ENCODE data around the gene SNX19.
A peak's percentile ranks its signal among the peaks of the same experiment; 100 is the strongest.
"Not testable (repeated sequence)": the region's sequence is repeated elsewhere in the genome, so short reads cannot be mapped to it uniquely, and the experiment has no call there.

SNX19 gene, protein sequence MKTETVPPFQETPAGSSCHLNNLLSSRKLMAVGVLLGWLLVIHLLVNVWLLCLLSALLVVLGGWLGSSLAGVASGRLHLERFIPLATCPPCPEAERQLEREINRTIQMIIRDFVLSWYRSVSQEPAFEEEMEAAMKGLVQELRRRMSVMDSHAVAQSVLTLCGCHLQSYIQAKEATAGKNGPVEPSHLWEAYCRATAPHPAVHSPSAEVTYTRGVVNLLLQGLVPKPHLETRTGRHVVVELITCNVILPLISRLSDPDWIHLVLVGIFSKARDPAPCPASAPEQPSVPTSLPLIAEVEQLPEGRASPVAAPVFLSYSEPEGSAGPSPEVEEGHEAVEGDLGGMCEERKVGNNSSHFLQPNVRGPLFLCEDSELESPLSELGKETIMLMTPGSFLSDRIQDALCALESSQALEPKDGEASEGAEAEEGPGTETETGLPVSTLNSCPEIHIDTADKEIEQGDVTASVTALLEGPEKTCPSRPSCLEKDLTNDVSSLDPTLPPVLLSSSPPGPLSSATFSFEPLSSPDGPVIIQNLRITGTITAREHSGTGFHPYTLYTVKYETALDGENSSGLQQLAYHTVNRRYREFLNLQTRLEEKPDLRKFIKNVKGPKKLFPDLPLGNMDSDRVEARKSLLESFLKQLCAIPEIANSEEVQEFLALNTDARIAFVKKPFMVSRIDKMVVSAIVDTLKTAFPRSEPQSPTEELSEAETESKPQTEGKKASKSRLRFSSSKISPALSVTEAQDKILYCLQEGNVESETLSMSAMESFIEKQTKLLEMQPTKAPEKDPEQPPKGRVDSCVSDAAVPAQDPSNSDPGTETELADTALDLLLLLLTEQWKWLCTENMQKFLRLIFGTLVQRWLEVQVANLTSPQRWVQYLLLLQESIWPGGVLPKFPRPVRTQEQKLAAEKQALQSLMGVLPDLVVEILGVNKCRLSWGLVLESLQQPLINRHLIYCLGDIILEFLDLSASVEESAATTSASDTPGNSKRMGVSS

DNA sequence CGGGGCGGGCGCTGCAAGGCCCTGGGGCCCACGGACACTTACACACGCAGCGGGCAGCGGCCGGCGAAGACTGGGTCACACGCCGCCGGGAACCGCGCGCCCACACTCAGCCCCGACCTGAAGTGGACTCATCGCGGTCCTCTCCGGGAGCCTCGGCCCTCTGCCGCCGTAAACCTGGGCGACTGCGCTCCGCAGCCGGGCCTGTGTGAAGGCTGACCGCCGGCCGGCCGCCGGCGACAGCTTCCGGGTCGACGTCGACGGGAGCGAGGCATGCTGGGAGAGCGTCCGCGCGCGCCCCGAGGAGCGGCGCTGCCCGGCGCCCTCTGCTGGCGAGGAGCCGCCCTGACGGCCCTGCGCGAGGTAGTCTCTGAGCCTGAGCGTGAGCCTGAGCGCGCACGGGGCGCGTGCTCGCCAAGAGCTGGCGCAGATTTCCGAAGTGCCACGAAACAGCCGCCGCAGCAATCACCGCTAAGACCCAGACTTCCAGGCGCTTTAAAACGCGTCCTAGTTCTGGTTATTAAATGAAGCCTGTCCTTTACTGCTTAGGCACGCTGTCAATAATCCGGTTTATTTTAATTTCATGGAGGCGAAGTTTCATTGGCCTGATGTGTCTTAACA is at the start of gene SNX19:
SNX19 (minus strand) TSS at position 242 of the 618 bp plus-strand sequence. CDS start 540 bp downstream, outside the sequence.
- DNase-seq (ENCODE audit: low spot score): peak; percentile 92

DNA sequence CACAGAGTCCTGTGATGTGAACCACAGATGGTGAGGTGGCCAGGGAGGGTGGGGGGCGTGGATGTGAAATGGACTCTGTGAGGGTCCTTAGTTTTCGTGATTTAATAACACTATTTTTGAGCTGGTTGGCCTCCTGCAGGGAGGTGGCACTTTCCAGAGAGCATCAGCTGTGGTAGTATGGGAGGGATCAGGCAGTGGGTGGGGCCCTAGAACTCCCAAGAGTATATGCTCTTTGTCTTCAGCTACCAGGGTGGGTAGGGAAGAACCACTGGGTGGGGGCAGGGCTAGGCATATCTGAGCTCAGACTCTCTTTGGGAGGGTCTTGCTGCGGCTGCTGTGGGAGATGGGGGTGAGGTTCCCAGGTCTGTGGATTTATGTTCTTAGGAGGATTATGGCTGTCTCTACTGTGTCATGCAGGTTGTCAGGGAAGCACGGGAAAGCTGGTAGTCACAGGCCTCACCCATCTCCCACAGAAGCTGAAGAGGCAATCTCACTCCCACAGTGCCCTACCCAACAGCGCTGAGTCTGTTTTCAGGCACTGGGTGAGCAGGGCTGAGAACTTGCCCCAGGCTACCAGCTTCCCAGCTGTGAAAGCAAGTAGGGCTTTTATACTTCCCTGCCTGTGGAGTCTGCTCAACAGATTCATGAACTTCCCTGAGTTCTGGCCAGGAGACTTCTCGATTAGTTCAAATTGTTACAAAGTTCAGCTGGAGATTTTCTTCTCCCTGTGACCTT is 47.9 kb upstream of the SNX19 start:
- DNase-seq (ENCODE audit: low spot score): no peak

DNA sequence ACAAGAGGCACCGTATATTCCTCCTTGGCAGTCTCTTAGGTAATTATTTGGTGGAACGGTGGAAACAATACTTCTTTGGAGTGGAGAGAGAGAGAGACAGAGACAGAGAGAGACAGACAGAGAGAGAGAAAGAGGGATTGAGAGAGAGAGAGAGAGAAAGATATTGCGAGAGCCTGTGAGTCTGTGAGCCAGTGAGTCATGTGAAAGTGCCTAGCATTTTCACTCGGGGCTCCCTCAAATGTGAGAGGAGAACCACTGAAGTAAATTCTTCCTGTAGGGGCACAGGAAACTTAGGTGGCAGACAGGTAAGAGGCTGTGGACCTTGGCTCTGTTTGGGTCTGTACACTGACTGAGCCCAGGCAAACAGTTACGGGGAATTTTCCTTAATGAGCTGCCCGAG is 31.6 kb upstream of the SNX19 start:
- no peak for DNase-seq (ENCODE audit: low spot score)

DNA sequence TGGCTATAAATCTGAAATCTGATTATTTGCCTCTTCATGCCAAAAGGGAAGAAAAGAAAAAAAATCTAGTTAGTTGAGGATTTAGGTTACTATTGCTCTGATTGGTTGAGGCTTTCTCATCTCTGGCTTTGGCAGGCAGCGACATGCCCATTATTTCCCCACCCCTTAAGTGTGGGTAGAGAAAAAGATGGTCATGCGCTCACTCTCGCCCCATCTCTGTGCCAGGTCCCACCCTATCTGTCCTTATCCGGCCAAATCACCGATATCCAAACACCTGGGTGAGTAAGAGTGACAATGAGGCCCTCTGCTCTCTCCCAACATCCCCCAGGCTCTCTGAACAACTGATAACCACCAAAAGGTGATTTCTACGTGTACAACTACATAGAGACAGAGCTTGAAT is 31.2 kb upstream of the SNX19 start:
- DNase-seq (ENCODE audit: low spot score): no peak

DNA sequence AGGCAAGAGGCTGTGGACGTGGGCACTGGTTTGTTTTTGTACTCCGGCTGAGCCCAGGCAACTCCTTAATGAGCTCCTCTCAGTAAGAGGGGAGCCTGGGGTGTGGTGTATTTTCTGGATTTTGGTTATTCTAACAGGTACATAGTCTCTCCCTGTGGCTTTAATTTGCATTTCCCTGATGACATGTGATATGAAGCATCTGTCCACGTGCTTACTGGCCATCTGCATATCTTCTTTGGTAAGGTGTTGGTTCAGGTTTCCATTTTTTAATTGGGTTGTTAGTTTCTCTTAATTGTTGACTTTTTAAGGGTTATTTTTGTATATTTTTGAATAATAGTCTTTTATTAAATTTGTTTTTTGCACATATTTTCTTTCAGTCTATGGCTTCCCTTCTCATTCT is 30.8 kb upstream of the SNX19 start:
- no peak for DNase-seq (ENCODE audit: low spot score)

DNA sequence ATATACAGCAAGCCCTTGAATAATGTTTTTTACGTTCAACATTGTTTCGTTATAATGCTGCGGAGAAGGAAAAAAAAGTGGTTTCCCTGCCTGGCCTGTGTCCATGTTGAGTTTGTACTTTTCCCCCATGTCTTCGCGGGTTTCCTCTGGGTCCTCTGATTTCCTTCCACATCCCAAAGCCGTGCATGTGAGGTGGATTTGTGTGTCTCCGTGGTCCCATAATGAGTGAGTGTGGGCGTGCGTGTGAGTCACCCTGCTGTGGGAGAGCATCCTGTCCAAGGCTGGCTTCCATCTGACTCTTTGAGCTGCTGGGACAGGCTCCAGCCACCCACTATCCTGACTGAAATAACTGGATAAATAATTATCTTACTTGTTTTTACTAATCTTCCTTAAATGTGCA is 29.6 kb upstream of the SNX19 start:
- no peak for DNase-seq (ENCODE audit: low spot score)

DNA sequence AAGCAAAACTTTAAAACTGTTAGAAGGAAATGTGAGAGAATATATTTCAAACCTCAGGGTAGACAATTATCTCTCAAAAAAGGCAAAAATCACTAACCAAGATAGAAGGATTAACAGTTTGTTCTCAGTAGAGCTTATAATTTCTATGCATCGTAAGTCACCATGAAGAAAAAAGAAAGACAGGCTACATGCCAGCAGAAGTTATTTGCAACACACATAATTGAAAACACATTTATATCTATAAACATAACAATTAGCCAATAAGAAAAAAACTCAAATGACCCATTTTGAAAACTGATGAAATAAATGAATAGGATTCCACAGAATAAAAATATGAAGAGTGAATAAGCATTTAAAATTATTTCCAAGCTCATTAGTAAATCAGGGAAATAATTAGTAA is 24.4 kb upstream of the SNX19 start:
- no peak for DNase-seq (ENCODE audit: low spot score)

DNA sequence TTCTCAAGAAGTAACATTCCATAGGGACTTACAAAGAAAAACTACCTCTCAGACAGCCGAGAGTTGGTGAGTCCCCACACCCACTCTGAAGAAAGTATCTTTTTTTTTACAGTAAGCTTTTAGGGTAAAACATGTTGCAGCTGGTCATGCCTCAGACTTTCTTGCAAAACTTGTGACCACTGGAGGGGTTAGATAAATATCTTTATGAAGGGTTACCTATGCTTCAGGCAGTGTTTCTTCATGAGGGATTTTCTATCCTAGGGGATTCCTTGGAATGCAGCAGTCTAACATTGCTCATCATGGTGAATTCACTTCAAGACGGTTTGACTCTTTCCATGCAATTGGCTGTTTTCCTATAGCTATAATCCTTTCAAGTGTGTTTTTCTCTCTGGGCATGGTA is 20.8 kb upstream of the SNX19 start:
- DNase-seq (ENCODE audit: low spot score): no peak

DNA sequence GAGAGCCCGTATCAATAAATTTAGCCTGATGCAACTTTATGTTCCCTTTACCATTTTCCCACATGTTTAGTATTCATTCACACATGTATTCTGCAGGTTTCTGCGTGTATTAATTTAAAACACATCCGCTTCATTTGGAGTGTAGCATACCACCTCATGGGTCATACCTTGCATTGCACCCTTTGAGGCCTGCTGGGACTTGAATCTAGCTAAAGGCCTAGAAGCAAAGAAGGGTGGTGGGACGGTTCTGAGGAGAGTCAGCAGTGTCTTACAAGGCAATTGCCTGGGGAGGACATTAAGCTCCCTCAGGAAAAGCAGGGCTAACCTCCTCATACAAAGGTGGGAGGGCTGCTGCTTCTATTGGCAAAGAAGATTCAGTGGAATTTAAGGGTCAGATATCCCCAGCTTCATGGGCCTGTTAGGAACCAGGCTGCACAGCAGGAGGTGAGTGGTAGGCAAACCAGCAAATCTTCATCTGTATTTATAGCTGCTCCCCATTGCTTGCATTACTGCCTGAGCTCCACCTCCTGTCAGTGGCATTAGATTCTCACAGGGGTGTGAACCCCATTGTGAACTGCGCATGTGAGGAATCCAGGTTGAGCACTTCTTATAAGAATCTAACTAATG is 15.9 kb upstream of the SNX19 start:
- no peak for DNase-seq (ENCODE audit: low spot score)

DNA sequence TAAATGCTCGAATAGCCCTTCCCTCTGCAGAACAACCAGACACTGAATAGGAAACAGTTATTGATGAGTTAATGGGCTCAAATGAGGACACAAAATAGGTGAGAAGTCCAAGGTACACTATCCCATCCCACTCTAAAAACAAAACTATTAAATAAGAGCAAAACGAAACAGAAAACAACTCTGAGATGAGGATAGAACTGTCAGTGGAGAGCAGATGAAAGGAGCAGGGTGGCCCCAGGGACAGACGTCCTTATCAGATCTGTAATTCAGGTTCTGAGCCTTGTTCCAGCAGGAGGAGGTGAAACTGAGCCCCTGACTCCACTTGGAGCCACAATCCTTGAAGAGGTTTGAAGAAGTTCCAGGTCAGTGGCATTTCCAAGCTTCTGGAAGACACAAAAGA is 8.5 kb upstream of the SNX19 start:
- DNase-seq (ENCODE audit: low spot score): no peak

DNA sequence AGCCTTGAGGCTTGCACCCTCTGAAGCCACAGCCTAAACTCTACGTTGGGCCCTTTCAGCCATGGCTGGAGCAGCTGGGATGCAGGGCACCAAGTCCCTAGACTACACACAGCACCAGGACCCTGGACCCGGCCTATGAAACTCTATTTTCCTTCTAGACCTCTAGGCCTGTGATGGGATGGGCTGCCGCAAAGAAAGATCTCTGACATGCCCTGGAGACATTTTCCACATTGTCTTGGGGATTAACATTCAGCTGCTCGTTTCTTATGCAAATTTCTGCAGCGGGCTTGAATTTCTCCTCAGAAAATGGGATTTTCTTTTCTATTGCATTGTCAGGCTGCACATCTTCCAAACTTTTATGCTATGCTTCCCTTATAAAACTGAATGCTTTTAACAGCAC is 4.3 kb upstream of the SNX19 start:
- not testable (repeated sequence) for DNase-seq (ENCODE audit: low spot score)

DNA sequence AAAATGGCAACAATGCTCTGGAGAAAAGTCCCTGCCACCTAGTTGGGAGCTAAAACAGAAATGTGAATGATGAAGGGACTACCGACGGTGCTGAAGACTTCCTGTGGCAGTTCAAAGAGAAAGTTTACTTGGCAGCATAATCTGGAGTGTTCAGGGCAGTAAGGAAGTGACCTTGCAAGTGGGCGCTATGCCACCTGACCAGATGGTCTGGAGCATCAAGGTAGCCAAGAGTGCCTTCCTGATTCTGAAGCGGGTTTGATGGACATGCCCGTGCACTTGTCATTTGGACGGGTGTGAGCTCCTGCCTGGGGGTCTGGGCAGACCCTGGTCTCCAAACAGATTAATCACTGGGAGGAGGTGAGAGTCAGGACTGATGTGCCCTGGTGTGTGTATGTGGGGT is 1.8 kb upstream of the SNX19 start:
- no peak for DNase-seq (ENCODE audit: low spot score)

DNA sequence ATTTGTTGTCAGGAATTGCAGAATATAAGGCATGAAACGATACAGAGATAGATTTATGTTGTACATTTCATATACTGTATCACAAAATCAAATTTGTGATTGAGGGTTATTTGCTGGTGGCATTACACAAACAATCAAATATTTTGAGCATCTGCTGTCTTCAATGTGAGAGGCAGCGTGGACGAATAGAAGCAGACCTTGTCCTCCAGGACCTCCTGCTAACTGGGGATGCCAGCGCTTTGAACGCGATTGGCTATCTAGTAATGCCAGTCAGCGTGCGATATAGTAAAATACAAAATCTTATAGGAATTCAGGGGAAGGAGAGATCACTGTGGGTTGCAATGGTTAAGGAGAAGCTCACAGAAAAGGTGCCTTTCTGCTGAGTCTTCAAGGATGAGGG is 631 bp upstream of the SNX19 start:
- DNase-seq (ENCODE audit: low spot score): no peak

DNA sequence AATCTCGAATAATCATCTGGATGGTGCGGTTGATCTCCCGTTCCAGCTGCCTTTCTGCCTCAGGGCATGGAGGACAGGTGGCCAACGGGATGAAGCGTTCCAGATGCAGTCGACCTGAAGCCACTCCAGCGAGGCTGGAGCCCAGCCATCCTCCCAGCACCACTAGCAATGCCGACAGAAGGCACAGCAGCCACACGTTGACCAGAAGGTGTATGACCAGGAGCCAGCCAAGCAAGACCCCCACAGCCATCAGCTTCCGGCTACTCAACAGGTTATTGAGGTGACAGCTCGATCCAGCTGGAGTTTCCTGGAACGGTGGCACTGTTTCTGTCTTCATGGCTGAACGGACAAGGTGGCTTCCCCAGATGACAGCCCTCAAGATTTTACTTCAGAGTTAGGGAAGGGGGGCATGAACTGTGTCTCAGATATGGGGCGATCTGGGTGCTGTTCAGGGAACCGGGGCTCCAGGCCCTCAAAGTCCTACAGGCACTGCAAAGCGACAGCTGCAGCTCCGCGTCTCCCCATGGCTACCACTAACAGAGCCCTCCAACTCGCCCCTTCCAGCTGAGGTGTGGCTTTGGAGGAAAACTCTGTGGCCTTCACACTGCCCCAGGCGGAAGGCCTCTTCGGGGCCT is 559 bp downstream of the SNX19 start:
- DNase-seq (ENCODE audit: low spot score): peak; percentile 29

DNA sequence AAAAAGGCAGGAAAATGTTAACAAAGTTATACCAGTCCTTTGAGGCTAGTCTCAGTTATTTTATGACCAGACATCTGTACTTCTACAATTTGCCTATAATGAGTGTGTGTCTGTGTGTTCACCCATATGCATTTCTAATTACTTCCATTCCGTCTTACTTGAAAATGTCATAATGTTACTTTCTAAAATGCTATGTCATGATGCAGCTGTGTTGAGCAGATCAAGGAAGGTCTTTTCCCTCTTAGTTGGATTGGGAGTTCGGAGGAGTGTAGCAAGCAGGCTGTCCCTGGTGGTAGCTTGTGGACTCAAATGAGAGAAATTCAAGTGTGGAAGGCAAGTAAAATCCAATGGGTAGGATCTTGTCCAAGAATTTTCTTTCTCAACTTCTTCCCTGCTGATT is 3.0 kb downstream of the SNX19 start:
- no peak for DNase-seq (ENCODE audit: low spot score)

DNA sequence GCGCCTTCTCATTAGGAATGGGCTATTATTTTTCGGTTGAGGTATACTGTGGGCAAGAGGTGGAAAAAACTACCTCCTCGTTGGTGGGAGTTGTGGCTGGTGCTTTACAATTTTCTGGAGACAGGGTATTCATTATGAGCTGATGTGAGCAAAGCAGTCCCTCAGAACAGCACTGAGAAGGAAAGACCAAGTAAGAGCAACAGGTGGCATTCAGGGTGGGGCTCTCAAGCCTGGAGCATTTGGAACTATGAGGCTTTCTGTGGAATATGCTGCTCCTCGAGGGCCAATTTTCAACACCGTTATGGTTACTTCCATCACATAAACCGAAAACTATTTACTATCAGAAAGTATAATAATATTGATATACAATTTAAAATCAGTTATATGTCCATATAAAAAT is 3.7 kb downstream of the SNX19 start:
- no peak for DNase-seq (ENCODE audit: low spot score)

DNA sequence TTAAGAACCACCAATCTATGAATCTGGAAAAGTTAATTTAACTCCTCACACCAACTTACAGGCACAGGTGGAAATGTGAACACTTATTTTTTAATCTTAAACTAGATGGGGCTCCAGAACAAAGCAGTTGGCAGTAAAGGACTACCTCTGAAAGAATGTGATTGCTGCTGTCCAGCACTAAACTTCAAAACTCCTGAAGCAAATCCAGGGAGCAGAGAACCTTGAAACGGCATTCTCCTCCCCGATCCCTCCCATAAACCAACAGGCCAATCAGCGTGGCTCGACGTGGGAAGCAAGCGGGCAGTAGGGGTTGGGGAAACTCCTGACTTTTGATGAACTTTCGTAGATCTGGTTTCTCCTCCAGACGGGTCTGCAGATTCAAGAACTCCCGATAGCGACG is 5.0 kb downstream of the SNX19 start:
- DNase-seq (ENCODE audit: low spot score): no peak

DNA sequence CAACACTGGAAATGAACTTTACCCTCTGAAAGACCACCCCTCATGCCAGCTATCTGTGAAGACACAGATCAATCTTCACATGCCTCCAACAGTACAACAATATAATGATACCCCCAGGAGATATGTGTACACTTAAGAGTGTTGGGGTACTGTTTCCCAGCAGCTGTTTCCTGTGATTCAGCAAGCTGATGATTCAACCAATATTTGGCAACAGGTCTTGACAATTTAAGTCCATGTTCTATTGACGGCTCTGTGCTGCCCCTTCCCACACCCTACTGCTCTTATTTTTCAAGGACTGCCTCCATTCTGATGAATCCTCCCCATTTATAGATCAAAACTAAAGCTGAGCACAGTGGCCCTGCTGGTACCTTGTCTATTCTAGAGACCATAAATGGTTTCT is 6.6 kb downstream of the SNX19 start:
- DNase-seq (ENCODE audit: low spot score): no peak

DNA sequence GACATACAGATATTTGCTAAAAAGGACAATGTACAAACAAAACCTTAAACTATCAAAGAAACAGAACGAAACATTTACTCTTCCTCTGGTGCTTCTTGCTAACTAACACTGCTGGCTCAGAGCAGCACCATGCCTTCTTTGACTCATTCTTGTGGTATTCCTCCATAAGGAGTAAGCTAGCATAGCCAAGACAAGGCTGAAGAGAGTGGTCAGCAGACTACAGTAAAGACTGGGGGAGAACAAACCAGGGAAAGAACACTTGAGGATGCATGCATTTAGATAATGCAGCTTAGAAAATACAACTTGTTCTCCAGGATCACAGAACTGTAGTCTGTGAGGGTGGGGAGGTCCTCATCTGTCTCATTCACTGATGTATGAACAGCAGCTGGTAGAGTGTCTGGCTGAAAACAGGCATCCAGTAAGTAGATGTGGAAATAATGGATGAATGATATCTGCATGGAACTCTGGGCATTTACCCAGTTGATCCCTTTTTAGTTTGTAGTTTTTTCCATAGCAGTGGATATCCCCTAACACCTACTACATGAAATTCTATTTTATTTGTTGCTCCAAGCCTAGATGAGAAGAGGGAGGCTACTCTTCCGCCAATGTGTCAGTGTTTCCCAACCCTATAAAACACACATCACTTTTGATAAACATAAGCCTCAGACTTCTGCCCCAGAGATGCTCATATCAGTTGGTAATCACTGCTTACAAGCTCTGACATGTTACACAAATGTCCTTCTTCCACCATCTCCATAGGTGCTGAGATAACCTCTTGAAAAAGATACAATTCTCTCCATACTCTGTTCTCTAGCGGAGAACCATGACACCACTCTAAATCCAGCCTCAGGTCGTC is 7.3 kb downstream of the SNX19 start:
- no peak for DNase-seq (ENCODE audit: low spot score)

DNA sequence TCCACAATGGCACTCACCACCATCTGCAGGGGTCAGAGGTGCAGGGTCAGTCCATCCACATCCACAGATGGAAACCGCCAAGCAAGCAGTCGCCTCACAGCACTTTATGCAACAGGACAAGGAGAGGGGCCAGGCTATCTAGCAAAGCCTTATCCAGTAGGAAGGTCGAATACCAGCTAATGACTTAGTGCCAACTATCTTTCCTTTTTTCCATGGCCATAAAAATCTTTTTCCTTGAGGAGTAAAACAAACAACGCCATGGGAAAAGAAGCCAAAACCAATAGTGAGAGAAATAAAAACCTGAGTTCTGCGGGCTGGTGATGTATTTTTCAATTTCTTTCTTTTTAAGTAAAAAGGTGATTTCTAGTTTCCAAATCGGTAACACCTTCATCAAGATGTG is 8.2 kb downstream of the SNX19 start:
- DNase-seq (ENCODE audit: low spot score): no peak
